Large intestine (tissue), 1 donor: ENCODE data around the gene NSUN7. TPM values are rescaled to one million over a fixed set of nuclear protein-coding genes. Genes with fewer than 3 reads are reported as not detected.

ENCODE experiments used
- polyA plus RNA-seq: library from polyadenylated mRNA; unstranded; fragments of 120-200 nt; gene quantifications from one replicate; pipeline ENCODE4 v1.2.1, GENCODE V29; 2013

NSUN7 gene
- polyA plus RNA-seq, 1 donor: 19.9 TPM

Other genes starting within 250 kb of the NSUN7 start
- gene RBM47, start 120.1 kb upstream of the NSUN7 start, polyA plus RNA-seq: 98.4 TPM